GM12872 (cell line): Measurements from ENCODE around the gene CCRL2.

Experiments used
- TF ChIP-seq, protein P1 (sequence below): IDR thresholded peaks from 3 replicates; pipeline ENCODE4 v1.5.1; 2011; ENCODE audit warnings: low read depth, mild to moderate bottlenecking, low read length, moderate library complexity; ENCODE audit not compliant: insufficient read depth

CCRL2 gene

DNA sequence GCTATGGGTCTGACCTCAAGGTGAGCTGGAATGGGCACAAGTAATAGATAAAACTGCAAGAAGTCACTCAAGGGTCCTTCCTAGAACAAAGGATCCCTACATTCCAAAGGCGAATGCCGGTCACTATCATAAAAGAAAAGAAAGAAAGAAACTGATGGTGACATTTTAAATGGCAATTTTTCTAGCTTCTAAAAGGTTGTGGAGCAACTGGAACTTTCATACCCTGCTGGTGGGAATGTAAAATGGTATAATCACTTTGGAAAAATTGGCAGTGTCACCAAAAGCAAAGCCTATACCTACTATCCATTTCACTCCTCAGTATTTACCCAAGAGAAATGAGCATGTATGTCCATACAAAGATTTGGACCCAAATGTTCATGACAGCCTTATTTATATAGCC, 4.2 kb downstream of the CCRL2 start:
- TF ChIP-seq, protein P1, sequence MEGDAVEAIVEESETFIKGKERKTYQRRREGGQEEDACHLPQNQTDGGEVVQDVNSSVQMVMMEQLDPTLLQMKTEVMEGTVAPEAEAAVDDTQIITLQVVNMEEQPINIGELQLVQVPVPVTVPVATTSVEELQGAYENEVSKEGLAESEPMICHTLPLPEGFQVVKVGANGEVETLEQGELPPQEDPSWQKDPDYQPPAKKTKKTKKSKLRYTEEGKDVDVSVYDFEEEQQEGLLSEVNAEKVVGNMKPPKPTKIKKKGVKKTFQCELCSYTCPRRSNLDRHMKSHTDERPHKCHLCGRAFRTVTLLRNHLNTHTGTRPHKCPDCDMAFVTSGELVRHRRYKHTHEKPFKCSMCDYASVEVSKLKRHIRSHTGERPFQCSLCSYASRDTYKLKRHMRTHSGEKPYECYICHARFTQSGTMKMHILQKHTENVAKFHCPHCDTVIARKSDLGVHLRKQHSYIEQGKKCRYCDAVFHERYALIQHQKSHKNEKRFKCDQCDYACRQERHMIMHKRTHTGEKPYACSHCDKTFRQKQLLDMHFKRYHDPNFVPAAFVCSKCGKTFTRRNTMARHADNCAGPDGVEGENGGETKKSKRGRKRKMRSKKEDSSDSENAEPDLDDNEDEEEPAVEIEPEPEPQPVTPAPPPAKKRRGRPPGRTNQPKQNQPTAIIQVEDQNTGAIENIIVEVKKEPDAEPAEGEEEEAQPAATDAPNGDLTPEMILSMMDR: no peak

DNA sequence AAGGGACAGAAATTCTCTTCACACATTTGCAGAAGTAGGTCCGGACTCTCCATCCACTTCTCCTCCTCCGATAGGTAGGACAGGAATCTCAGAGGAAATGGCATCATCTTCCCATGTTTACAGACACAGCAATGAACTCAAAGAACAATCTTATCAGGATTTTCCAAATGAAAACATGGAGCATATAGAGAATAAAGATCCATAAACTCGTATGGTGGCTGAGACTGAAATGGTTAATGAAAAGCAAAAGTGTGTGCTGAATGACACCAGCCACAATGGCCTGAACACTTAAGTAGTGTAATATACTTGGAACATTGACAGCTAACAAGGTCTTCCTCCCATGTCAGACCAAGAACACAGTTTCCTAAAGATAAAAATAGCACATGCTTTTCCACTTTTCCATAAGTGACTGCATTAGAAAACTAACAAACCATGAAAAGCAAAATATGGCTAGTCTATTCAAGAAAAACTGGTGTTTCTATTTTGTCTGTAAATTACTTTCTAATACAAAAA, 5.8 kb downstream of the CCRL2 start:
- TF ChIP-seq, protein P1: no peak

DNA sequence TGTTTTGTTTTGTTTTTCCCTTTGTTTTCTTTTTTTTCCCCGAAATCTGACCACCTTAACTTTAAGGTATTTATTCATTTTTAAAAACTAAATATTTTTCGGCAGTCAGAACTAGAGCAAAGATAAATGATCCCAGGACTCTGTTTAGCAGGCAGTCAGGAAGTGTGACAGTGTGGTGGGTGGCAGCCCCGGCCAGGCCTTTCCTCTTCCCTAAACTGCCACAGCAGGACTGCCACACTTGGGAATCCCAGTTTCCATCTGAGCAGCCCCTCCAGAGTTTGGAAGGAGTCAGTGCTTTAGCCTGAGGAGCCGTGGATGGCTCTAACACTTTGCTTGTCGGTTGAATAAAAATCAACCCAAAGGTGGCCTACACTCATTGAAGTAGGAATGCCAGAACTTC, 6.9 kb downstream of the CCRL2 start:
- TF ChIP-seq, protein P1: no peak

DNA sequence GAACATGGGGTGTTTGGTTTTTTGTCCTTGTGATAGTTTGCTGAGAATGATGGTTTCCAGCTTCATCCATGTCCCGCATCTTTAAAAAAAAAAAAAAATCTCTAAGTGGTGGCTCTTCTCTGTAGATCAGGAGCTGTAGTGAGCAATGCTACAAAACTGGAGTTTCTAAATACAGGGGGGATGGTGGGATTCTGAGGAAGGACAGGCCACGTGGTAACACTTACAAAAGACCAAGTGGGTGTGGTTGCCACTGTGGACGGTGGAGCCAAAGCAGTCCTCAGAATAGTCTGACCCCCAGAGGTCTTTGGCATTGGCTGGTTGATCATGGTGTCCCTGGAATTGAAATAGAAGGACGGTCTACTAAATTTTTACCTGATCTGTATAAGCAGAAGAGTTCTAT, 7.7 kb downstream of the CCRL2 start:
- TF ChIP-seq, protein P1: no peak

DNA sequence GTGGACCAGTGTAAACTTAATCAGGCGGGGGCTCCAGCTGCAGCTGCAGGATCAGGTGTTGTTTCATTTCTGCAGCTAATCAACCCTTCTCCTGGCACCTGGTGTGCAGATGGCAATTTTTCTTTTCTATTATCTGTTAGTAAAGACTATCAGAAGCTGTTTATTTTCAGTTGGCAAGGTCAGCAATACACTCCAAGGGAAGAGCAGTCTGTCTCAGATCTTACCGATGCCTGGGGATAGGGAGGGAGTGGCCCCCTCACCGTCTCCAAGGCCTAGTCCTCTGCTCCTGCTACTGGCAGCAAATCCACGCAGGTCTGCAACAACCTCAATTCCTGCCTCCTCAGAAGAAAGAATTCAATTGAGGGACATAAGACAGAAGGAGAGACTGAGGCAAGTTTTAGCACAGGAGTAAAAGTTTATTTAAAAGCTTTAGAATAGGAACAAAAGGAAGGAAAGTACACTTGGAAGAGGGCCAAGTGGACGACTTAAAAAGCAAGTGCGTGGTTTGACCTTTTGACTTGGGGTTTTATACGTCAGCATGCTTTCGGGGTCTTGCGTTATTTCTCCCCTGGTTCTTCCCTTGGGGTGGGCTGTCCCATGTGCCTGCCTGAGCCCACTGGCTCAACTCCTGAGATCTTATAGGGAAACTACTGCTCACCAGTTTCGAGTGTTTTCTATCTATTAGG, 9.2 kb downstream of the CCRL2 start:
- TF ChIP-seq, protein P1: no peak

DNA sequence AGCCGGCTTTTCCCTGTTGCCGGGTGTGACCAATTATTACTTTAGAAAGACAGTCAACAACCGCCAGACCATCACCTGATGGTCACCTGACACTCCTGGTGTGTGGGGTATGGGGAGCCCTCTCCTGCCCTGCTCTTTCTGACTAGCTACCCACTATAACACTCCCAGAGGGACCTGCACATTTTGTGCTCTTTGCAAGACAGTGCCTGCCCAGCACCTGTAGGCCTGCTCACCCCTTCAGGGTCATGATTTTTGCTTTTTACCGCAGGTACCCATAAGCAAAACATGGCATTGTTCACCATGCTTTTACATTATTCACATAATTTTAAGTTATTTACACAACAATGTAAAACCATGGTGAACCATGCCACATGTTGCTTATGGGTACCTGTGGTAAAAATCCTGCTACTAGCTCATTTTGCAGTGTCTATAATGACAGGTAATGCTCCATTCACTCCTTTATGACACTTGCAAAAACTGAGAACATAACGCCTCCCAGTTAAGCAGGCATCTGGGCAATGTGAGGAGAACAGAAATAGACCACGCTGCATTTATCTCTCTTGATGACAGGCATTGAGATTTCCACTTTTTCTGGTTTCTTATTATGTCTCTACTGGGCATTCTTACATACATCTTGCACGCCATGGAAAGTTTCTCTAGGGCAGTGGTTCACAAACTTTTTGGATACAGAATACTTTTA, 9.9 kb downstream of the CCRL2 start:
- TF ChIP-seq, protein P1: no peak

DNA sequence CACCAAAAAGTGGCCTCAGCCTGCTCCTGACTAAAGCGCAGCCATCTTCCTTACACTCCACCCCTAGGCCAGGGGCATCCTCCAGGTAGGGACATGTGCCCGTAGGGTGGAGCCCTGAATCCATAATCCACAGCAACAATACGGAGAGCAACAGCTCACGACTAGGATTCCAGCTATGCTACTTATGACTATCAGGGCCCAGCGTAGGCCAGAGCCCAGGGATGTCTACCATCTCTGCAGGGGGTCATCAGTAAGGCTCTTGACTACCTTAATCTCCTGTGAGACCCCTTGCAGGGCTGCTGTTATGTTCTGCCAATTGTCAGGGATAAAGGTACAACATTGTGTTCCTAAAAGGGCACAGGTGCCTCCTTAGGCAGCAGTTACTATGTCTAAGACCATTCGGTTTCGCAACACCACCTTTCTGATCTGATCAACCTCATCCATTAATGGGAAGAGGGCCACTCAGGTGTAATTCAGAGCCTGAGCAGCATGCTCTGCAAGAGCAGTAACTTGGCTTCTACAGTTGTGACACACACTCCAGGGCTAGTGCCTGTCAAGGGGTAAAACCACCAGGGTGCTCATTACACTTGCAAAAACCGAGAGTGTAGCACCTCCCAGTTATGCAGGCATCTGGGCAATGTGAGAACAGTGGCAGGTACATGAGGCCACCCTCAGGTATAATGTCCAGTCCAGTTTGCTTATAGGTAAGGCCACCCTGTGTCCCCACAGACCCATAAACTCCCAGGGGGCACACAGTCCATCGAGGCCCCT, 11.0 kb downstream of the CCRL2 start:
- TF ChIP-seq, protein P1: no peak
